Sigmoid colon (tissue), 4 donors: ENCODE measurements around the gene VAMP2.
A peak's percentile ranks its signal among the peaks of the same experiment; 100 is the strongest.

Experiments
- CTCF ChIP-seq, 4 experiments: fragments of 450-650 bp in 3 of 4; fragments of 200-600 bp in 1 of 4; IDR thresholded peaks; one replicate each; pipeline ENCODE4 v1.5.1; 2016 to 2019; ENCODE audit warnings: antibody characterized with exemption in 4 of 4, mild to moderate bottlenecking in 3 of 4, moderate library complexity in 2 of 4
- EP300 ChIP-seq, 4 donors: sonication (generic); formaldehyde crosslinking; IDR thresholded peaks; one replicate each; pipeline ENCODE4 v1.6.1; 2017; ENCODE audit warnings: antibody characterized with exemption in 4 of 4
- POLR2A ChIP-seq, 2 donors: fragments of 450-650 bp; IDR thresholded peaks; one replicate each; pipeline ENCODE4 v1.6.1; 2016; ENCODE audit warnings: antibody characterized with exemption in 2 of 2, mild to moderate bottlenecking in 2 of 2, moderate library complexity in 2 of 2

GRCh38 chr17:8153525-8153956 is 9.2 kb downstream of the VAMP2 start:
- TF ChIP-seq CTCF (IDR thresholded peaks at IDR 0.05) = no peak
- peak in 1 of 2 donors; percentile 47 for TF ChIP-seq POLR2A (IDR thresholded peaks at IDR 0.05)
- peak in 3 of 4 donors; percentile 0 to 90 (median 65) for TF ChIP-seq EP300 (IDR thresholded peaks at IDR 0.05)
